ENCODE measurements around the gene SEL1L3.

The SEL1L3 gene

DNA sequence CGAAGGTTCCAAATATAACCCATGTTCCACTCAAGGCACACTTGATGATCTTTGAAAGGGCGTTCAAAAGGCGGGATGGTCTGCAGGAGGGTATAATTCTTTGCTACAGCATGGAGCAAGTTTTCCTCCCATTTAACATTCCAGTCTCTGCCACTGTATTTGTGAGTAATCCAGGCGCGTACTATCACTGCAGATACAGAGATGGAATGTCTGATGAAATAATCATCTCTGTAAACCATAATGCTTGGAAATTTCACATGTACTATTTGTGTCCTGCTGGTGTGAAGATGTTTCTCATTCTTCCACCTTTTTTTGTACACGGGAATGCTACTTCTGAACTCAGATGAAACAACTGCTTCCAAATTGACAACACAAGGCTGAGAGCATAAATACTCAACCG, 15.5 kb downstream of the SEL1L3 start:
- no peak for DNase-seq

DNA sequence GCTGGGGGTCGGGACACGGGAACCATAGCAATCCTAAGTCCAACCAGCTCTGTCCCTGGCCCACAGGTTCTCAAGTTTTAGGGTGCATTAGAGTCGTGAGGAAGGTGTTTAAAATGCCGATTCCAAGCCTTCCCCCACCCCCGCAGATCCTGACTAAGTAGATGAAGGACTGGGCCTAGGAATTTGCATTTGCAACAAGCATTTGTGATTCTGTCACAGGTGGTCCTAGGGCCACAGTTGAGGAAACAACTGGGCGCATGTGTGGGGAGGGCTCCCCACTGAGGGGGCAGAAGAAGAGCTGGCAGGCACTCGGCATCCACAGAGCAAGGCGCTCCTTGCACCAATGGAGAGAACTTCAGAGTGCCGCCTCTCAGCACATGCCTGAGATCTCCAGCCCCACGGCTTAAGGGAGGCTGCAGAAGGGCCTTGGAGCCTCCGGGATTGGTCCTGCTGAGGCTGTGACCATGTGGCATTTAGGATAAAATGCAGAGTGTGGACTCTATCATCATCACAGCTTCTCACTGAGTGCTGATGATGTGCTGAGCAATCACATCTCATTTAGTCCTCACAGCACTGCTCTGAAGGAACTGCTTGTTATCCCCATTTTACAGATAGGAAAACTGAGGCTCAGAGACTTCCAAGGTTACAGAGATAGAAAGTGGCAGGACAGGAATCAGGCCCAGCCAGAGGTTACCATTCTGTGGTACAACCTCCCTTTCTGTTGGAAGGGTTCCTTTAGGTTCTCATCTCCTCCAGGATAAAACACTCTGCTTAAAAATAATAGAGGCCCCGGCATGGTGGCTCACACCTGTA, 16.7 kb downstream of the SEL1L3 start:
- no peak for DNase-seq

DNA sequence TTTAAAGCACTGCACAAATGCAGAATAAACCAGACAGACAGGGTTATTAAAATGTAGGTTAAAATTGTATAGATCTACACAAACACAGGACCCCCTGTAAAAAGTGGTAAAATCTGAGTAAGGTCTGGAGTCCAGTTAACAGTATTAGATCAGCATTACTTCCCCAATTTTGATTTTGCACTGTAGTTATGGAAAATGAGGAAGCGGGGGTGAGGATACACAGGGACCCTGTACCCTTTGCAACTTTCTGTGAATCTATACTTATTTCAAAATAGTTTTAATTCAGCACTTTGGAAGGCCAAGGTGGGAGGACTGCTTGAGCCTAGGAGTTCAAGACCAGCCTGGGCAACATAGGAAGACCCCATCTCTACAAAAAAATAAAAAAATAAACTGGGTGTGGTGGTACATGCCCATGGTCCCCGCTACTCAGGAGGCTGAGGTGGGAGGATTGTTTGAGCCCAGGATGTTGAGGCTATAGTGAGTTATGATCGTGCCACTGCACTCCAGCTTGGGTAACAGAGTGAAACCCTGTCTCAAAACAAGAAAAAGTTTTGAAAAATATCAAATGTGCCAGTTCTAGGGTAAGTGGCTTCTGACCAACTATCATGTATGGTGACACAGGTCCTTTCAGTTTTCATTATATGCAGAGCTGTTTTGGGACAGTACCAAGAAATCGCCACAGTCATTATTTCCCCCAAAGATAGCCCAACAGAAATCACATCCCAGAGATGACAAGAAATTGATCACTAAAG, 17.7 kb downstream of the SEL1L3 start:
- DNase-seq, result no peak

- no peak for DNase-seq
Observed at GRCh38 chr4:25843340-25844097, 19.3 kb downstream of the SEL1L3 start.

- DNase-seq, result peak; percentile 27
Observed at GRCh38 chr4:25842229-25842845, 20.5 kb downstream of the SEL1L3 start.

DNA sequence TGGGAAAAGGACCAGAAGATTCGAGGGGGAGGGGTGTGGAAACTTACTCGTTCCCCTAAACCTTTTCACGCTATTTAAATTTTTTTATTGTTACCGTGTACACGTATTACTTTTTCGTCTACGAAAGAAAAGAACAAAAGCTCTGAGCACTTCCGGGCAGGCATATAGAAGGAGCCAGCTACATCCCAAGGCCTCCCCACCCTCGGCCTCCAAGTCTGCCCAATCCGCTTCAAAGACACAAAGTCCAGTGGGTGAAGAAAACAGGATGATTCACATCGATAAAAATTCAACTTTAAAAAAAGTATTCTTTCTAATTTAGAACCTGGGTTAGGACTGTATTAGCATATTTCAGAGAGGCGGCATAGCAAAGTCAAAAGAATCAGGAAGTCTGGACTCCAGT, 23.1 kb downstream of the SEL1L3 start:
- DNase-seq, result no peak

GRCh38 chr4:25839233-25839632, 23.6 kb downstream of the SEL1L3 start:
- DNase-seq, result no peak

DNA sequence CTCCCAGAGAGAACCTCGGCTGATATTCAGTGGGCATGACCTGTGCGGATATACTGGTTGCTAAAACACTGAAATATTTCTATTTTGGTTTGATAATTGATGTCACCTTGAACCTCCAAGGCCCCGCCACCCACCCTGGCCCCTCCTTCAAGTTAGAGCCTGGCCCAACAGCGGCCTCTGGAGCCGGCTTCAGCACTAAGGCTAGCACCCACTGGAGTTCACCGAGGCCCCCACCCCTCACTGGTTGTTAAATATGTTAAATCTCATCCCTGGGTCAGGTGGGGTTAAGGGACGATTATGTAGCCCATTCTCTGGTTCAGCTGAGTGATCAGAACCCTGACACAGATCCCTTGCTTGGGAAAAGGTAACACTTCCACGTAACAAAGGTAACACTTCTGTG, 24.3 kb downstream of the SEL1L3 start:
- DNase-seq, result no peak

GRCh38 chr4:25837107-25837506, 25.7 kb downstream of the SEL1L3 start:
- no peak for DNase-seq

GRCh38 chr4:25835384-25835783, 27.4 kb downstream of the SEL1L3 start:
- DNase-seq, result no peak

GRCh38 chr4:25834411-25835107, 28.2 kb downstream of the SEL1L3 start:
- DNase-seq, result no peak

GRCh38 chr4:25830548-25830947, 32.2 kb downstream of the SEL1L3 start:
- no peak for DNase-seq

DNA sequence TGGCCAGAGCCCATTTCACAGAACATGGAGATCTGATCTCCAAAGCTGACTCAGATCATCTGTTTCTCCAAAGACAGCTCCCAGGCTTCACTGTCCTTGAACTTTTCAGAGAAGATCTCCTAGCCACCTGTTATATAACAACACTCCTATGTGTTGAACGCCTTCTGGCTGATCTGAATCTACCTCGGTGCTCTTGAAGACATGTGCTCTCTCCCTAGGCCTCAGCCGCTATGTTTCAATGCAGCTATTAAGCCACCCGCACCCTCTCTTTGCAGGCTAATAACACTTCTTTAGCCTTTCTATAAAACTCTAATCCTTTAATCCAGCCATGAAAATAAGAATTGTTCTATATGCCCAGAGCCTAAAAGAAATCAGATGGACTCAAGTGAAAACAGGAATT, 34.9 kb downstream of the SEL1L3 start:
- DNase-seq, result no peak

- no peak for DNase-seq
Observed at GRCh38 chr4:25827373-25827772, 35.4 kb downstream of the SEL1L3 start.

- no peak for DNase-seq
Observed at GRCh38 chr4:25826074-25826752, 36.6 kb downstream of the SEL1L3 start.

- DNase-seq, result no peak
Observed at GRCh38 chr4:25823632-25824031, 39.2 kb downstream of the SEL1L3 start.

DNA sequence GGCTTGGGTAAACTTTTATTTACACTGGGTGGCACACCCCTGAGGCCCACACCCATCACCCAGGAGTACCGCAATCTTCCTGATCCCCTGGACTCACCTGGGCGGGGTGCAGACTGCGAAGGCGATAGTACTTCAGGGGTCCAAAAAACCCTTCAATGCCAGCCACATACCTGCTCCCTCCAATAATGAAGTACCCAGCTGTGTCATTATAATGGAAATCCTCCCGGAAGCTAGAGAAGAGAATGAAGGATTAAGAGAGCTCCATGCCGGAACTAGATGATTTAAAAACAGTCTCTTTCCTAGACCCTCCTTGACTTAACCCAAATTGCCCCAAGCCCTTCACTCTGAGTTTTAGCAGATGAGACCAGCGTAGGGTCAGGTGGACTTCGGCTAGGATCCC, 40.9 kb downstream of the SEL1L3 start:
- DNase-seq, result no peak

DNA sequence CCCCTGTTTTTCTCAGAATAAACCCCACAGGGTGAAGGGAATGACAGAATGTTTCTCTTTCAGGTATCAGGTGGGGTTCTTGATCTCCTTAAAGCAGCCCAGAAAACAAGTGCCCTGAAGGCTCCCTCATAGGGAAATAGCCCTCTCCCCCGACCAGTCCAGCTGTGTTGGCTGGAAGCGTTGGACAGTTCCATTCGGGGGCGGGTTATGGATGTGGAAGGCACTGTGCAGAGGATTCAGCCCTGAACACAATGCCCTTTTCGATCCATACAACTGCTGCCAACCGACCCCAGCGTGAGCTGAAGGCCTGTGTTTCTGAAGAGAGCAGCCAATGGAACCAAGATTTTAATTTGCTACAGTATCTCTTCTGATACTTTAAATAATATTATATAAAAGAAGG, 41.5 kb downstream of the SEL1L3 start:
- no peak for DNase-seq

- DNase-seq, result no peak
Observed at GRCh38 chr4:25818876-25819275, 43.9 kb downstream of the SEL1L3 start.

- no peak for DNase-seq
Observed at GRCh38 chr4:25818371-25818871, 44.4 kb downstream of the SEL1L3 start.

DNA sequence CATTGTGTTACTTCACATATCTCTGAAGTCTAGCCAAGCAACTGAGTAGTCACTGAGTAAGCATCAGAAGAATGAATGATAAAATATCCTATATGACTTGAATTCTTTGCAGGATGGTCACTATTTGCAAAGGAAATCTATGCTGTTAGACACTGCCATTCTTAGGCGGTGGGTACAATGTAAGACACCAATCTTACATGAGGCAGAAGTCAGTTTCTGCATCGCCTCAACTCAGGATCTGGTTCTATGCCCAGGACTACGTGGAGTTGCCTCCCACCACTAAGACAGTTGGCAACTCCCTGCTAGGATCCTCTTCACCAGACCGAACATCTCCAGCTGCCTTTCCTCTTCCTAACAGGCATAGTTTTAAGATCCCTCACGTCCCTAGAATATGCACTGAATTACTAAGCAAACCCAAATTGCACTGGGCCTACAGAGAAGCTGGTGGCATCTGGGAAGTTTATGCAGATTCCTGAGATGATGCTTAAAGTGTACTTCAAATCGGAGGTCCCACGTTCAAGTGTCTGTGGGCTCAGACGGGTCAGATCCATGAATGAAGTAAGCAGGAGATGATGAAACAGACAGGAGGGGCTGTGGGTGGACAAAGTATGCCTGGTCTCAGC, 45.6 kb downstream of the SEL1L3 start:
- DNase-seq, result no peak
